ENCODE data around the gene TMEM223. TPM values are rescaled to one million over a fixed set of nuclear protein-coding genes. Genes with fewer than 3 reads are reported as not detected.

Gene TMEM223
- total RNA-seq, 4 donors from 2014 or later: 15.9 to 30.2 (median 23.4) TPM

DNA sequence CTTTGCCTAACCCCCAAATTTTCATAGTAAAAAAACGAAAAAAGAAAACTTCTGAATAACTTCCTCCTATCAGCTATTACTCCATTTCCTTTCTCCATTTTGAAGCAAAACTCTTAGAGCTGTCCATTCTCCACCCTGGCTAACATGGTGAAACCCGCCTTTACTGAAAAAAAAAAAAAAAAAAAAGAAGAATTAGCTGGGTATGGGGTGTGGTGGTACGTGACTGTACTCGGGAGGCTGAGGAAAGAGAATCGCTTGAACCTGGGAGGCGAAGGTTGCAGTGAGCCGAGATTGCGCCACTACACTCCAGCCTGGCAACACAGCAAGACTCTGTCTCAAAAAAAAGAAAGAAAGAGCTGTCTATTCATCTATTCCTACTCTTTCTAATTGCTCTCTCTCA lies 24.8 kb upstream of the TMEM223 start:
- H3K9me3 ChIP-seq: no peaks in the 10 kb centered on the region
- H3K4me1 ChIP-seq: no peaks in the 10 kb centered on the region
- no peak overlapping the region for H3K4me3 ChIP-seq
- peaks cover 42% of the 10 kb centered on the region for H3K36me3 ChIP-seq
- WGBS: 85% methylated on average over 8 of the region's 8 CpGs
- no peak for DNase-seq (ENCODE audit: low spot score in 2 of 2)
- TF ChIP-seq POLR2AphosphoS5 (IDR thresholded peaks at IDR 0.05): no peak
- no peak for TF ChIP-seq EP300 (IDR thresholded peaks at IDR 0.05)
- no peak for TF ChIP-seq POLR2A (IDR thresholded peaks at IDR 0.05)
- TF ChIP-seq, protein P1, sequence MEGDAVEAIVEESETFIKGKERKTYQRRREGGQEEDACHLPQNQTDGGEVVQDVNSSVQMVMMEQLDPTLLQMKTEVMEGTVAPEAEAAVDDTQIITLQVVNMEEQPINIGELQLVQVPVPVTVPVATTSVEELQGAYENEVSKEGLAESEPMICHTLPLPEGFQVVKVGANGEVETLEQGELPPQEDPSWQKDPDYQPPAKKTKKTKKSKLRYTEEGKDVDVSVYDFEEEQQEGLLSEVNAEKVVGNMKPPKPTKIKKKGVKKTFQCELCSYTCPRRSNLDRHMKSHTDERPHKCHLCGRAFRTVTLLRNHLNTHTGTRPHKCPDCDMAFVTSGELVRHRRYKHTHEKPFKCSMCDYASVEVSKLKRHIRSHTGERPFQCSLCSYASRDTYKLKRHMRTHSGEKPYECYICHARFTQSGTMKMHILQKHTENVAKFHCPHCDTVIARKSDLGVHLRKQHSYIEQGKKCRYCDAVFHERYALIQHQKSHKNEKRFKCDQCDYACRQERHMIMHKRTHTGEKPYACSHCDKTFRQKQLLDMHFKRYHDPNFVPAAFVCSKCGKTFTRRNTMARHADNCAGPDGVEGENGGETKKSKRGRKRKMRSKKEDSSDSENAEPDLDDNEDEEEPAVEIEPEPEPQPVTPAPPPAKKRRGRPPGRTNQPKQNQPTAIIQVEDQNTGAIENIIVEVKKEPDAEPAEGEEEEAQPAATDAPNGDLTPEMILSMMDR (IDR thresholded peaks at IDR 0.05): no peak
- H3K27me3 ChIP-seq: no peaks in the 10 kb centered on the region
- H3K27ac ChIP-seq: no peak overlapping the region

DNA sequence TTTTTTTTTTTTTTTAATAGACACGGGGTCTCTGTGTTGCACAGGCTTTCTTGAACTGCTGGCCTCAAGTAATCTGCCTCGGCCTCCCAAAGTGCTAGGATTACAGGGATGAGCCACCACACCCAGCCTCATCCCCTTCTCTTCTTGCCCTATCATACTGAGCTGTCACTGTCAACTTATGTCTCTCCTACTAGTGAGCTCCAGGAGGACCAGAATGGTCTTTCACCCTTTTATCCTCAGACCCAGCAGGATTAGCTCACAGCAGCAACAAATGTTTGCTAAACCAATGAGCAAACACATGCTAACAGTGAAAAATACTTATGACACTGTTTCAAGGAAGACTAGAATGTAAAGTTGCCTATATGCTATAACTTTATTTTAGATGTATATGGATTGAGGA lies 19.9 kb upstream of the TMEM223 start:
- no peaks in the 10 kb centered on the region for H3K27me3 ChIP-seq
- H3K27ac ChIP-seq: no peak overlapping the region
- H3K36me3 ChIP-seq: peaks cover 9% of the 10 kb centered on the region
- peaks cover 6% of the 10 kb centered on the region for H3K4me1 ChIP-seq
- TF ChIP-seq POLR2A (IDR thresholded peaks at IDR 0.05) (no peak), POLR2AphosphoS5 (IDR thresholded peaks at IDR 0.05) (no peak), EP300 (IDR thresholded peaks at IDR 0.05) (no peak)
- TF ChIP-seq, protein P1 (IDR thresholded peaks at IDR 0.05): no peak
- no peak overlapping the region for H3K4me3 ChIP-seq
- H3K9me3 ChIP-seq: no peaks in the 10 kb centered on the region
- 83% methylated on average over 2 of the region's 2 CpGs for WGBS
- DNase-seq (ENCODE audit: low spot score in 2 of 2): no peak

DNA sequence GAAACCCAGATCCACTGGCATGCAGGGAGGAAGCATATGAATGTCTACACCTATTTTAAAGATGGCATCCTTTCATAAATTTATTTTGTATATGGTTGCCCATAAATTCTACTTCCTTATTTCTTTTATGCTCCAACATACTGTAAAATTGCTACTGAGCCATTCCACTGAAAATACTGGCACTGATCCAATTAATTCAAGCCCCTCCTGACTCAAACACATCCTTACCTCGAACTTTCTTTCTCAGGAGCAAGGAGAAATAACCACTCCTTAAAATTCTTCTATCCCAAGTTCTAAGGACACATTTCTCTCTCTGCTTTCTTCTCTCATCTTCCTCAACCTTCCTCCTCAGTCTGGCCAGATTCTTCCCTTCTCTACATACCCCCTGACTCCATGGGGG lies 18.9 kb upstream of the TMEM223 start:
- H3K9me3 ChIP-seq: no peaks in the 10 kb centered on the region
- no peaks in the 10 kb centered on the region for H3K27me3 ChIP-seq
- DNase-seq (ENCODE audit: low spot score in 2 of 2): no peak
- peaks cover 15% of the 10 kb centered on the region for H3K4me1 ChIP-seq
- TF ChIP-seq POLR2A (IDR thresholded peaks at IDR 0.05) (no peak), EP300 (IDR thresholded peaks at IDR 0.05) (no peak), POLR2AphosphoS5 (IDR thresholded peaks at IDR 0.05) (no peak)
- TF ChIP-seq, protein P1 (IDR thresholded peaks at IDR 0.05): no peak
- no peak overlapping the region for H3K4me3 ChIP-seq
- no peak overlapping the region for H3K27ac ChIP-seq
- WGBS: 28% methylated on average over 1 of the region's 1 CpG
- peaks cover 6% of the 10 kb centered on the region for H3K36me3 ChIP-seq

- no peak overlapping the region for H3K4me3 ChIP-seq
- H3K9me3 ChIP-seq: no peaks in the 10 kb centered on the region
- peaks cover 32% of the 10 kb centered on the region for H3K4me1 ChIP-seq
- 40% methylated on average over 5 of the region's 5 CpGs for WGBS
- peak overlapping the region; percentile 91 for H3K27ac ChIP-seq
- DNase-seq (ENCODE audit: low spot score in 2 of 2): no peak
- peaks cover 18% of the 10 kb centered on the region for H3K36me3 ChIP-seq
- H3K27me3 ChIP-seq: no peaks in the 10 kb centered on the region
- TF ChIP-seq POLR2AphosphoS5 (IDR thresholded peaks at IDR 0.05) (no peak), POLR2A (IDR thresholded peaks at IDR 0.05) (no peak), EP300 (IDR thresholded peaks at IDR 0.05) (no peak)
- TF ChIP-seq, protein P1 (IDR thresholded peaks at IDR 0.05): no peak
Measured at GRCh38 chr11:62806611-62807121, 14.9 kb upstream of the TMEM223 start.

DNA sequence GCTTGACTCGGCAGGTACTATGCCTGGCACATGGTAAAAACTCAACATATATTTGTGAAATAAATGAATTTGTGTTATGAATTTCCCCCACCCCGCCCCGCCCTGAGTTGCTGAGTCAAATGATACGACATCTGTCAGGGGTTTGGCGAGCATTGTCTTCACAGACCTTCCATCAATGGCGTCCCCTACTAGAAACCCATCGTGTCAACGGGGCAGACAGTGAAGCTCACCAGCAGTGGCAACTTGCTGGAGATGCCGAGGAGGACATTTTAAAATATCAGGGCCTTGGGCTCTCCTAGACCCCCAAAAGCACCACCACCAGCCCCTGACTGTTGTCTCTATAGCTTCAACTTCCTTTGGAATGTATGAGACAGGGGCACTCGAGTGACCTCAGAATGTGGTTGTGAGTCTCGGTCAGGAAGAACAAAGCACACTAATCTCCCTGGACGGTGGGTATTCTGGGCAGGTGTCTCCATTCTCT lies 14.2 kb upstream of the TMEM223 start:
- Histone ChIP-seq H3K36me3 (peaks cover 24% of the 10 kb centered on the region), H3K9me3 (no peaks in the 10 kb centered on the region), H3K27ac (peak overlapping the region; percentile 91), H3K4me3 (peak overlapping the region; percentile 90), H3K4me1 (peaks cover 32% of the 10 kb centered on the region), H3K27me3 (no peaks in the 10 kb centered on the region)
- TF ChIP-seq POLR2A (IDR thresholded peaks at IDR 0.05) (no peak), POLR2AphosphoS5 (IDR thresholded peaks at IDR 0.05) (no peak), EP300 (IDR thresholded peaks at IDR 0.05) (no peak)
- TF ChIP-seq, protein P1 (IDR thresholded peaks at IDR 0.05): no peak
- DNase-seq (ENCODE audit: low spot score in 2 of 2): no peak
- 20% methylated on average over 8 of the region's 12 CpGs for WGBS
